Activated CD4-positive, alpha-beta T cell treated with anti-CD3 and anti-CD28 coated beads for 4 hours (primary cell): ENCODE measurements around the gene SUFU.
A peak's percentile ranks its signal among the peaks of the same experiment; 100 is the strongest.
"Not testable (repeated sequence)": the region's sequence is repeated elsewhere in the genome, so short reads cannot be mapped to it uniquely, and the experiment has no call there.

Experiments
- DNase-seq, 2 donors: peaks; one replicate each; pipeline ENCODE4 v3.0.0-alpha.2; 2020

Gene SUFU

DNA sequence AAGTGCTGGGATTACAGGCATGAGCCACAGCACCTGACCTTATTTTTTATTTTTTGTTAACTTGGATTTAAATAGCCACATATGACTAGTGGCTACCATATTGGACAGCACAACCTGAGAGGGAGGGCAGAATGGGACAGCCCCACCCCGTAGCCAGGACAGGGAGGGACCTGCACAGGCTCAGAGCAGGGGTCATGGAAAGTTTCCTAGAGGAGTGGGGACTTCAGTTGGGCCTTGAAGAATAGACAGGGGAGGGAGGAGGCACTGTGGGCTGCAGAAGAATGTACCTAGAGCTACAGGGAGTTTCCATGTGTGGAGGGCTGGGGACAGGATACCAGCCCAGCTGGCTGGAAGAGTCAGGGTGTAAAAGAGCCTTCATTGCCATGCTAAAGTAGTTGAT, 149.3 kb downstream of the SUFU start:
- DNase-seq = no peak

DNA sequence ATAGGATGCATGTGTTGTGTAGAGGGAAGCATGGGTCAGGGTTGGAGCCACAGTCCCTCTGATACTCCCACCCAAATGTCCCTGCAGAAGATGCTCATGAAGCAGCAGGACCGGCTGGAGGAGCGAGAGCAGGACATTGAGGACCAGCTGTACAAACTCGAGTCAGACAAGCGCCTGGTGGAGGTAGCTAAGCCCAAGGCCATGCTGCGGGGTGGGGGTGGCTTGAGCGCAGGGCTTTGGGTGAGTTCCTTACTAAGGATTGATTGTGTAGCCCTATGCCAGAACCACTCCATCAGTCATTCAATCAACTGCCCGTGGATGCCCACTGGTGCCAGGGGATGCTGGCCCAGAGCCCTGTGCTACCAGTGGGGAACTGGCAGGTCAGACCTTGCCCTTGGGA, 150.8 kb downstream of the SUFU start:
- DNase-seq = no peak

DNA sequence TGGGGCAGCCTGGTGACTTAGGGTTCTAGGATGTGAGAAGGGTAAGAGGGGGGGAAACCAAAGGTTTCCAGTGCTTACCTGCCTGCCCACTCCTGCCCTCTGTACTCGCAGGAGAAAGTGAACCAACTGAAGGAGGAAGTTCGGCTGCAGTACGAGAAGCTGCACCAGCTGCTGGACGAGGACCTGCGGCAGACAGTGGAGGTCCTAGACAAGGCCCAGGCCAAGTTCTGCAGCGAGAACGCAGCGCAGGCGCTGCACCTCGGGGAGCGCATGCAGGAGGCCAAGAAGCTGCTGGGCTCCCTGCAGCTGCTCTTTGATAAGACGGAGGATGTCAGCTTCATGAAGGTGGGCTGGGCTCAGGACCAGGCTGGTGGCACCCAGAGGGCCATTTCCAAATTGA, 151.2 kb downstream of the SUFU start:
- no peak for DNase-seq

DNA sequence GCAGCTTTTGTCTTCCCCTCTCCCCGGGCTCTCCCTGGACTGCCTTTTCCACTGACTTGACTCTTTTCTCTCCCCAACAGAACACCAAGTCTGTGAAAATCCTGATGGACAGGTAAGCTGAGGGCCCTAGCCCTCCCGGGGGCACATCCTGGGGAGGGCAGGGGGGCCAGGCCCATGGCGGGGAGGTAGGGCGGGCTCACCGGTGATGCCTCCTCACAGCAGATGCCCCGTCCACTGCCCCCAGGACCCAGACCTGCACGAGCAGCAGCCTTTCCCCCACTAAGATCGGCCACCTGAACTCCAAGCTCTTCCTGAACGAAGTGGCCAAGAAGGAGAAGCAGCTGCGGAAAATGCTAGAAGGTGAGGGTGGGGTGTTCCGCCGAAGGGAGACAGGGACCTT, 152.3 kb downstream of the SUFU start:
- no peak for DNase-seq

DNA sequence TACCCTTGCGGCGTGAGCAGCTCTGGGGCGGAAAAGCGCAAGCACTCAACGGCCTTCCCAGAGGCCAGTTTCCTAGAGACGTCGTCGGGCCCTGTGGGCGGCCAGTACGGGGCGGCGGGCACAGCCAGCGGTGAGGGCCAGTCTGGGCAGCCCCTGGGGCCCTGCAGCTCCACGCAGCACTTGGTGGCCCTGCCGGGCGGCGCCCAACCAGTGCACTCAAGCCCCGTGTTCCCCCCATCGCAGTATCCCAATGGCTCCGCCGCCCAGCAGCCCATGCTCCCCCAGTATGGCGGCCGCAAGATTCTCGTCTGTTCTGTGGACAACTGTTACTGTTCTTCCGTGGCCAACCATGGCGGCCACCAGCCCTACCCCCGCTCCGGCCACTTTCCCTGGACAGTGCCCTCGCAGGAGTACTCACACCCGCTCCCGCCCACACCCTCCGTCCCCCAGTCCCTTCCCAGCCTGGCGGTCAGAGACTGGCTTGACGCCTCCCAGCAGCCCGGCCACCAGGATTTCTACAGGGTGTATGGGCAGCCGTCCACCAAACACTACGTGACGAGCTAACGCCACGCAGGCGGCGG, 153.1 kb downstream of the SUFU start:
- DNase-seq = no peak

DNA sequence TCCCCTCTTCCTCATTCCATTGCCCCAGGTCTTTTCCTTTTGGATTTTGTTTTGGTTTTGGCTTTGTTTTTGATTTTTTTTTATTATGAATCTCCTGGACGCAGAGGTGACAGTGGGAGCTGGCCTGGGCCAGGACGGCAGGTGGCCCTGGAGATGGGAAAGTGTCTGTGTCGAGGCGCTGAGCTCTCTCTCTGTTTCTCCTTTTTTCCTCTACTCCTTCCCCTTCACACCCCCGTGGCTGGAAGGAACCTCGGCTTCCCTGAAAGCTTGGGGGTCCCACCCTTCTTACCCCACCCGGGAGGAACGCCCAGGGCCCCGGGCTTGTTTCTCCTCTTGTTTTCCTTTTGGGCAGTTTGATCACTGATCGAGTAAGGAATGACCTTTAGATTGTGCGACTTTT, 153.7 kb downstream of the SUFU start:
- DNase-seq = no peak

DNA sequence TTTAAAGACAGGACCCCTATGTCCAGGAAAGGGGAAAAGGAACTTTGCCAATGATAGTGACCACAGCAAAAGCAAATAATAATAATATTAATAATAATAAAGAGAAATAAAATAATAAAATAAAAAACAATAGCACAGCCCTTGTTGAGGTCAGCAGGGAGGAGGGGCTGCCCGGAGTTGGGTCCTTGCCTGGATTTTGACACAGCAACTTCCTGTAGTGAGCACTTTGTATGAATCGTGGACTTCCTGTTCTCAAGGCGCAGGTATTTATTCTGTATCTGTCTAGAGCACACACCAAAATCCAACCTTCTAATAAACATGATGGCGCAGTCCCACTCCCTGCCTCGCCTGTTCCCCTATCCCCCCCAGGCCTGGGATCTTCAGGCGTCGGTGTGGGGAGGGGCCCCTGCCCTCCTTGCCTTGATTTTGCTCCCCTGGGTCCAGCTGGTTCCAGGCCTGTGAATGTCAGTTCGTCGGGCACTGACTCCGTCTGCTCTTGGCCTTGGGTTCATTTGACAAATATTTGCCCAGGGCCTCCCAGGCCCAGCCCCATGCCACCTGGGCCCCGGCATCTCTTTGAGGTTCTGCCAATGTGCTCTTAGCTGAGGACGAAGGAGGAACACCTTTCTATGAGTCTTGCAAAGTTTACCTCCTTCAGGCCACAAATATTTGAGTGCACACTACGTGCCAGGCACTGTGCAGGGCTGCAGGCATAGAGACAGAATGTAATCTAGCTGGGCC, 154.4 kb downstream of the SUFU start:
- no peak for DNase-seq

DNA sequence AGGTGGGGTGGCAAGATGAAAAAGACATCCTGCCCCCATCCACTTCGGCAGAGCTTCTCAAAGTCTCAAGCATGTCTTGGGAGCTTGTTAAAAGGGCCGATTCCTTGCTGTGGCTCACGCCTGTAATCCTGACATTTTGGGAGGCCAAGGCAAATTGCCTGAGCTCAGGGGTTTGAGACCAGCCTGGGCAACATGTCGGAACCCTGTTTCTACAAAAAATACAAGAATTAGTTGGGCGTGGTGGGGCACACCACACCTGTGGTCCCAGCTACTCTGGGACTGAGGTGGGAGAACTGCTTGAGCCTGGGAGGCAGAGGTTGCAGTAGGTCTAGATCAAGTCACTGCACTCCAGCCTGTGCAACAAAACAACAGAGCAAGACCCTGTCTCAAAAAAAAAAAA, 155.0 kb downstream of the SUFU start:
- DNase-seq = no peak

DNA sequence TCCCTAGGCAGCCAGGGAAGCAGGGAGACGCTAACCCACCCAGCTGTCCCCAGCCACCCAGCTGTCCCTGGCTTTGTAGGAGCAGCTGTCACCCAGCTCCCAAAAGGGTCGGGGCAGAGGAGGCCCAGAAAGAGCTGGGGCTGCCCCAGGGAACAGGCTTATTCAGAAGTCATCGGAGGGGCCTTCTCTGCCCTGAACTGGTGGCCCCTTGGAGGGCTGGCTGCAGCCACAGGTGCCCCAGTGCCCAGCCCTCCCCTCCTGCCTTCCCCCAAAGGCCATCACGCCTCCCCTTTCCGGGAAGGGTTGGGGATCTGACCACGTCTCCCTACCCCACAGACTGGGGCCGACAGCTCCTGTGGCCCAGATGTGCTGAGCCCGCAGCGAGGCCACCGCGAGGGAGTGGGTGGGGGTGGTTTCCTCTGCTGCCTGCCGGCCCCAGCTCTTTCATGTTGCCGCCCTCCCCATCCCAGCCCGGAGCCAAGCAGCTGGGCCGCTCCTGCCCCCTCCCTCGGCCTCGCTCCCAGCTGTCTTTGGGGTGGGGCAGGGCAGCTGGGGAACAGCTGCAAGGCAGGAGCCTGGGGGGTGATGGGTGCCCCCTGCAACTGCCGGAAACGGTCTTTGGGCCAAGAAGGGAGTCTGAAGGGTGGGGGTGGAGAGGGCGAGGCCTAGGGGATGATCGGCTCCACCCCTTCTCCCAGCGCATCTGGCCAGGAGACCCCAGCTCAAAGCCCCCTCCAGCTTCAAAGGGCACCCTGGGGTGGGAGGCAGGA, 157.3 kb downstream of the SUFU start:
- DNase-seq = peak; percentile 45 to 56

DNA sequence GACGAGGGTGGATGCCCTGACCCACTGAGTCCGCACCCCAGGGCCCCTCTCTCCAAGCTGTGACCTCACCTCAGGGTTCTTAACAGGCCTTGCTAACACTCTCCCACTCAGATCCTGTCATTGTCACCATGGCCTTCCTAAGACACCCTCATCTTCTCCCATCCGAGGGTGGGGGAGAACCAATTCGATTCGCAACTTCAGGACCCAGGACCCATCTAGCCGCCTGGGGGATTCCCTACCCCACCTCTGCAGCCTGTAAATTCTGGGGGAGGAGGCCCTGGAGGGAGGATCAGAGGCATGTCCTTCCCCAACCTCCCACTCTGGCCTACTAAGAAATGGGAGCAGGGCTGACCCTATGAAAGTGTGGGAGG, 157.9 kb downstream of the SUFU start:
- no peak for DNase-seq

DNA sequence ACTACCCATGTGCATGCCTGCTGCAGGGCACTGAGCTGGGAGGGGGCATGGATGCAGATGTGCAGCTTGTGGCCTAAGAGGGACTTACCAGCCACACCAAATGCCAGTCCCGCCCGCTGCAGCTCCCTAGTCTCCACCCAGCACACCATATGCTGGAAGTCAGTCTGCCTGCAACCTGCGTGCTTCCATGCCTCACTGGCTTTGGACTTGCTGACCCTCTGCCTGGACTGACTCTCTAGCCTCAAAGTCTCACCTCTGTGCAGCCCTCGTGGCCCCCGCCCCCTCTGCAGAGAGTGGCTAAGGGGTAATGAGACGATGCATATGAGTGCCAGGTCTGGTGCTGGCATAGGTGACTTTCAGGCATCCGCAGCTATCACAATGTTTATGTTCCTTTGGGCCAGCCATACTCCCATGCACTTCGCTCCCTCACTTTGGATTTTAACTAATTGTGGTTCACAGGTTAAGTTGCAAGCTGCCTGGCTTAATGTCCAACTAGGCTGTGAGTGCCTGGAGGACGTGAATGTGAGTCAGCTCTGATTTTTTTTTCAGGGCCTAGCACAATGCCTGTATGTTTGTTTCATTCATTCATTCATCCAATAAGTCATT, 162.2 kb downstream of the SUFU start:
- DNase-seq = no peak

DNA sequence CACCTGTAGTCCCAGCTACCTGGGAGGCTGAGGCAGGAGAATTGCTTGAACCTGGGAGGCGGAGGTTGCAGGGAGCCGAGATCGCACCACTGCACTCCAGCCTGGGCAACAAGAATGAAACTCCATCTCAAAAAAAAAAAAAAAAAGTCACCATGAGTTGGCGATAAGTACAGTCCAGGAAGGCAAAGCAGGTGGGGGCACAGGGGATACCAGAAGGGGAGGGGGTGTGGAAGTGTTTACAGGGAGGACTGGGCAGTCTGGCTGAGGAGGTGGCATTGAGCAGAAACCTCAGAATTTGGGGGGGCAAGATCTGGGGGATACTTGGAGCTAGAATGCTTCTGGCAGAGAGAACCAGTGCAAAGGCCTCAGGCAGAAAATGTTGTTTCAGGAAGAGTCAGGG, 163.6 kb downstream of the SUFU start:
- not testable (repeated sequence) for DNase-seq

DNA sequence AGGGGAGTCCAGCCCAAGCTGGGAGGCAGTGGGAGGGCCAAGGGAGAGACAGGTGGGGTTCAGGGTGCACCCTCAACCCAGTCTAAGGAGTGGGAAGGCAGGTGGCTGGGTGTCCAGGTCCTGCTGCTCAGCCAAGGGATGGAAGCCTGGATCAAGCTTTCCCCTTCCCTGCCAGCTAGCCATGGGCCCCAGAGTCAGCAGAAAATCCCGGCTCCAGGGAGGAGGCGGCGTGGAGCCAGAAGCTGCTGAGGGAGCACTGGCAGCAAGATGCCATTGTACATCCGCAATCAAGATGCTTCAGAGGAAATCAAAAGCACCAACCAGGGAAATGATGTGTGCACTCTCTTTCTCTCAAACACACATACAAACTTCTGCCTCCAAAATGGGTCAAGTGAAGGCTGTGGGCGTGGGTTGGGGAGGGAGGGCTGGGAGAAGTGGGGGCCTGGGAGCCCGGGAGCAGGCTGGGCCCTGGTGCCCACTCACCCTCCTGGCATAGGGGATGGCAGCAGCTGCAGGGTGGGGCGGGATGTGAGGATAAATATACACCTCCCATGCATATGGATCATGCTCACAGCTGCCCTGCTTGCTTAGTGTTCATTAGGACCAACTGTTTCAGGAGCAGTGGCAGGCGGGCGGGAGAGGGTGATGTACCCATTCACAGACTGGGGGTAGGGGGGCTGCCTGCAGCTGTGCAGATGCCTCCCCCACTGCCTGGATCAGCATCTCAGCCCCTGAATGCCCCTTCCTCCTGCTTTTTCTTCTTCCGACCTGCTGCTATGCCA, 164.7 kb downstream of the SUFU start:
- no peak for DNase-seq

DNA sequence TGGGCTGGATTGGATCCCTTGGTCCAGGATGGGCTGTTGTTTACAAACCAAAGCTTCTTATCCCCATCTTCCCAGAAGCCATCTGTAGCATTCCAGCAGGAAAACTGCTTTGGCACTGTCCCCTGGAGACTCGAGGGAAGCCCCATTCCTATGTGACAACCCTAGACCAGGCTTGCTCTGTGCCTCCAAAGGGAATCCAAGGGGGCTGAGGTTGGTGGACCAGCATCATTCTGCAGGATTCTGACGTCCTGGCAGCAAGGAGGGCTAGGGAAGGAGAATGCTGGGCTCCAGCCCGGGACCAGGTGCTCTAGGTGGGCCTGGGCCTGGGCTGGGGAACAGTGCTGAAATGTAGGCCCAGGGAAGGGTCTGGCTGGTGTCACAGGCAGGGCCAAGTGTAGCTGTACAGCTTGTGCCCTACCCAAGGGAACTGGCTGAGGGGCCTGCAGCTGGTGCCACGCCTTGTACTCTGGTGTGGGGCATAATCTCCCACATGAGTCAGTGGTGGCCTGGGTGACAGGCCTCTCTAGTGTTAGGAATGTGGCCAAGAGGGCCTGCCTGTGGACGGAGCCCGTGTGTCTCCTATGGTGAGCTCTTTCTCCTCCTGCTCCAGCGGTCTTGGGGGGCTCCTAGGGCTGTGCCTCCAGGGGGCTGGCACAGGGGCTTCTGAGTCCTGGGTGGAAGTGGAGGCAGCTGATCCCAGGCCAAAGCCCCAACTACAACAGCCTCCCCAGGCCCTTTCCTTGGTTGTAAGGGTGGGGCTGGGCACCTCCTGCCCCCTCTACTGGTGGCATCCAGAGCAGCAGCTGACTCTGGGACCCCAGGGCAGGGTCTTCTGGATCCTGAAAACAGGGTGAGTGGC, 165.7 kb downstream of the SUFU start:
- no peak for DNase-seq

DNA sequence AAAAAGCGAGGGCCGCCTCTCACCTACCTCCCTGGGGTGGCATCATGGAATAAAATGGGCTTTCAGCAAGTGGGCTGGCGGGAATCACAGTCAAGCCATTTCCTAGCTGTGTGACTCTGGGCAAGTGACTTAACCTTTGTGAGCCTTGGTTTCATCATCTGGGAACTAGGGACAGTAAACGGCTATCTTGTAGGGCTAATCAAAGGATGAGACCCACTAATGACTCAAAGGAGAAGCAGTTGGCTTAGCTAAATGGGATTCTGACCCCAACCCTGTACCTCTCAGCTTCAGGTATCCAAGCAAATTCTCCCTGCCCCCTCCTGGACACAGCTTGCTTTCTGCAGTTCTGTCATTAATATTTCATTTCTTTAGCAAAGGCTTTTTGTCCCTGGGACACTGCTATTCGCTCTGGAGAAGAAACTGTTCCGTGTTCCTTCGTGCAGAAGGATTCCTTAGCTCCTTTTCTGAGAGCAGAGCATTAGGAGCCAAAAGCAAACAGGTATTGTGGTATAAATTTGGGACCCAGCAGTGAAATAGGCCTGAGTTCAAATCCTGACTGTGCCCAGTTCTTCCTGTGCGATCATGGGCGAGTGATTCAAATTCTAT, 166.4 kb downstream of the SUFU start:
- no peak for DNase-seq

DNA sequence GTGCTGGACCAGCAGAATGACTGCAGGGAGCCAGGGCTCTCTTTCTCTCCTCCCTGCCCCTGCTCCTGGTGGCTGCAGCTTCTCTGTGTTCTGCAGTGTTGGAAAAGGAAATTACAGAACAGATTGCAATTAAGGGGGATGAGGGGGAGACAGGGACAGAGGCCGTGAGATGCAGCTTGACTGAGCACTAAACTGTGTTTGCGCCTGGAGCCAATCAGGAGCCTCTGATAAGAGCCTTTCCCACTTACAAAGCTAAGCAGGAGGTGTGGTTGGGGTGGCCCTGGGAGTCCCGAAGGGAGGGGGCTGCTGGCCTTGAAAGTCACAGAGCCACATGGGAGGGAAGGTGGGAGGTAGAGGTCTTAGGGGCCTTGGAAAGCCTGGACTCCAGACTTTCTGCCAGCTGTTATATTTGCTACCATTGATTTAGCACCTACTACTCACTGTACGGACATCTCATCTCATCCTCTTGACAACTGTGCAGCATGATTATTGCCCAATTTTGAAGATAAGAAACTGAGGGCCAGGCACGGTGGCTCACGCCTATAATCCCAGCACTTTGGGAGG, 167.2 kb downstream of the SUFU start:
- DNase-seq = no peak

DNA sequence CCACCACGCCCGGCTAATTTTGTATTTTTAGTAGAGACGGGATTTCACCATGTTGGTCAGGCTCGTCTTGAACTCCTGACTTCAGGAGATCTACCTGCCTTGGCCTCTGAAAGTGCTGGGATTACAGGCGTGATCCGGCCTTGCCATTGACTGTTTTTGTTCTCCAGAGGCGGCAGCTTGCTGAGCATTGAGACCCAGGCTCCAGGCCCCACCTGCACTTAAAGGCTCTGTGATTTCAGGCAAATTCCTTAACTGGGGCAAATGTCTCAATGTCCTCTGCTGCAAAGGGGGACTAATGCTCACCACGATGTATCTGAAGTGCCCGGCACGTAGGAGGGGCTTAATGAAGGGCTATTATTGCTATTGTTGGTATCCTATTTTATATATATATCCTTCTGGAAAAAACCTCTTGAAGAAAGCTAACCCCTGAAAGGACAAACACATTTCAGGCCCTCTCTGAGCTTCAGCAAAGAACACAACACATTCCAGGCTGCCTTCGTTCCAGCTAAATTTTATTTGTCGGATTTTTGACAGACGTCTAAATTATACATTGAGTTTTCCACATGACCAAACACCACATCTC, 169.6 kb downstream of the SUFU start:
- DNase-seq = no peak

DNA sequence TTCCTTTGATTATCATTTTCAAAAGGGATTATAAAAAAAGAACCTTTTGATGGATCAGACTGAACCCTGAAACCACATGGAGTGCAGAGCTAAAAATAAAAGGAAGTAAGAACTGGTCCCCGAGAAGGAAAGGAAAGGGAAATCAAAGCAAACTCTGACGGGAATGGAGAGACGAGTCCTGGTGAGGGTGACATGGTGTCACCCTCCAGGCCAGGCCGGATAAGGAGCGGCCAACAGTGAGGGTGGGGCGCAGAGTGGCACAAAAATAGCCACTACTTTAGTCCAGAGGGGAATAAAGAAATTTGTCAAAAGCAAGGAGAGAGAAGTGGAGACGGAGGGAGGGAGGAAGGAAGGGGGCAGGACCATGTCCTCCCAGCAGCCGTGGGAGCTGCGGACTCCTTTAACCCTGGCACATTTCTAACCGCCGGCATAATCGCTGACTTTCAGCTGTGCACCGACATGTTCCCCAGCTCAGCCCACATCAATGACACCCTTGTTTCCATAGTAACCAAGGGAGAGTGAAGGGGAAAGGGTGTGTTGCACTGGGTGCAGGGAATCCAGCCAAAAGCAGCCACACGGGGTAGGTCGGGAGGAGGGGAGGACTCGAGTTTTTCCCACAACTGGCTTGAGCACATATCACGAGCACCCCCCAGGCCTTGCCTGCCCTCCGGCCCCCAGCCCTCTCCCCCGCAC, 170.2 kb downstream of the SUFU start:
- DNase-seq = peak; percentile 61 to 65

DNA sequence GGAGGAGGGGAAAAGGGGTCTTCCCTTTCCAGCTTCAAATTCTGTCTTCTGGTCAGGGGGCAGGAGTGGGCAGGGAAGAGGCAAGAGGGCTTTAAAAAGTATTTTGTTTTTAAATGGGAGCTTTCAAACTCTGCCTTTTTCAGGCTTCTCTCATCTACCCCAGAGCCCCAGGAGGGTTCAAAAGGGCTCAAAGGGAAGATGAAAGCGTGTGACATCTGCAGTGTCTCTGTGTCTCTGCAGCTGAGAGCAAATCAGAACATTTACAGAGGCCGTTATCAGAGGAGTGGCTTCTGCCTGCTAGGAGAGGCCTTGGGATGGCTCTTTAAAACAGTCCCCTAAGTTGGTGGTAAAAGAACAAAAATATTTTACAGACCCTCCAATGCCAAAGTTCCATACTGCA, 170.8 kb downstream of the SUFU start:
- no peak for DNase-seq

DNA sequence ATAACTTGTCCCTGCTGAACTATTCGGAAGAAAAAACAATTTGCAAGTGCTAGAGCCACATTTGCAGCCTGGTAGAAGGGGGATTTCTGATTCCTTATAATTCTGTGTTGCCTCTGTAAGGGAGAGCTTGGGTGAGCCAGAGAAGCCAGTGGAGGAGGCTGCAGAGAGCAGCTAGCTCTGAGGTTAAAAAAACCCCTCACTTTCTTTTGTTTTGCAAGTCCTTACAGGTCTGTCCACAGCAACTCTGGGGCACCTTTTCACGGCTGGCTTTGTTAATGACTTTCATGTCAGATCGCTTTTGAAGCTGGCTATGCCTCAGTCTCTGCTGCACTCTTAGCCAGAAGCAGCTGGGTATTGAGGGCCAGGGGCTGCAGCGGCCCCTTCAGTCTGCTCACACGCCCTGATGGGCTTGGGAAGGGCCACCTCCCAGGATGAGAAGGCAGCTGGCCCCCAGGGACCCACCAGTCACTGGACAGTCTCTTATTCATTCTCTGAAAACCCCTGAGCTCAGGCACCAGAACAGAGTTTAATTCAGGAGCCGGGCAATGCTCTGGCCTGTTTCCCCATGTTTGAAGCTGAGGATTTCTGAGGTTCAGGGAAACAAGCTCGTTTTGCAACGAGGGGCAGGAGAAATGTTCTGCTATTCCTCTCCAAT, 171.4 kb downstream of the SUFU start:
- DNase-seq = no peak
